NK-92 (cell line): ENCODE results near the gene WDFY2.

ENCODE experiments used
- DNase-seq: peaks from one replicate; lab custom pipeline; 2025; ENCODE audit not compliant: unreplicated experiment; lab: John Stamatoyannopoulos, UW

WDFY2 gene

GRCh38 chr13:51811920-51812451 is 227.7 kb downstream of the WDFY2 start:
- no peak for DNase-seq

GRCh38 chr13:51814071-51814470 is 229.8 kb downstream of the WDFY2 start:
- DNase-seq, result no peak

GRCh38 chr13:51814825-51815650 is 230.8 kb downstream of the WDFY2 start:
- no peak for DNase-seq

GRCh38 chr13:51815848-51816247 is 231.6 kb downstream of the WDFY2 start:
- no peak for DNase-seq

GRCh38 chr13:51816604-51817249 is 232.5 kb downstream of the WDFY2 start:
- no peak for DNase-seq
